GM19351 (cell line): Measurements from ENCODE around the gene CRYBG2.
"Not testable (repeated sequence)": the region's sequence is repeated elsewhere in the genome, so short reads cannot be mapped to it uniquely, and the experiment has no call there.

Experiments
- ATAC-seq: cut with Tn5 transposase; IDR thresholded peaks from one replicate; pipeline ENCODE4 v1.9.1; 2021; ENCODE audit warnings: mild to moderate bottlenecking, moderate library complexity; ENCODE audit not compliant: unreplicated experiment

CRYBG2 gene

DNA sequence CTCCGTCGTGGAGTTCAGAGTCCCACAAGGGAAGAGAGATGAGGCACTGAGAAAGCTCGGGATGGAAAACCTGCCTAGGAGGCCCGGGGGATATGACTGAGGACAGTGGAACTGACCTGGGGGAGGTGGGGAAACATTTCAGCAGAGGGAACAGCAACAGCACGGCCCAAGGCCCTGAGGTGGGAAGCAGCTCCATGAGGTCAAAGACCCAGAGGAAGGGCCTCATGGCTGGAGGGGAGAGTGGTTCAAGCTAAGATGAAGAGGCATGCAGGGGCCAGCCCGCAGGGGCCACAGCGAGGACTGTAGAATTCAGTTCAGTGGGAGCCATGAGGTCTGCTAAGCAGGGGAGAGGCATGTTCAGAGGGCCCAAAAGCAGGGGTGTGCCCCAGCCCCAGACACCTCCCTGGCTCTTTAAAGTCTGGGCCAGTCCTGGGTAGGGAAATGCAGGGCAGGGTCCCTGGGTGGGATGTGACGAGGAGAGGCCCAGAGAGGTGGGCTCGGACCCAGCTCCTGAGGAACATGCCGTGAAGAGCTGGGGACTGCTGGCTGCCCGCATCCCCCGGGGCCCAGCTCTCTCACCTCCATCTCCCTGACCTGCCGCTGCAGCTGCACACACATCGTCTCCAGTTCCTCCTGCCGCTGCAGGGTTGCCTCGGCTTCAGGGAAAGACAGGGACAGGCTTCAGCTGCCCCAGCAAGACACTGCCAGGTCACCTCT is 57.4 kb downstream of the CRYBG2 start:
- ATAC-seq, result no peak

DNA sequence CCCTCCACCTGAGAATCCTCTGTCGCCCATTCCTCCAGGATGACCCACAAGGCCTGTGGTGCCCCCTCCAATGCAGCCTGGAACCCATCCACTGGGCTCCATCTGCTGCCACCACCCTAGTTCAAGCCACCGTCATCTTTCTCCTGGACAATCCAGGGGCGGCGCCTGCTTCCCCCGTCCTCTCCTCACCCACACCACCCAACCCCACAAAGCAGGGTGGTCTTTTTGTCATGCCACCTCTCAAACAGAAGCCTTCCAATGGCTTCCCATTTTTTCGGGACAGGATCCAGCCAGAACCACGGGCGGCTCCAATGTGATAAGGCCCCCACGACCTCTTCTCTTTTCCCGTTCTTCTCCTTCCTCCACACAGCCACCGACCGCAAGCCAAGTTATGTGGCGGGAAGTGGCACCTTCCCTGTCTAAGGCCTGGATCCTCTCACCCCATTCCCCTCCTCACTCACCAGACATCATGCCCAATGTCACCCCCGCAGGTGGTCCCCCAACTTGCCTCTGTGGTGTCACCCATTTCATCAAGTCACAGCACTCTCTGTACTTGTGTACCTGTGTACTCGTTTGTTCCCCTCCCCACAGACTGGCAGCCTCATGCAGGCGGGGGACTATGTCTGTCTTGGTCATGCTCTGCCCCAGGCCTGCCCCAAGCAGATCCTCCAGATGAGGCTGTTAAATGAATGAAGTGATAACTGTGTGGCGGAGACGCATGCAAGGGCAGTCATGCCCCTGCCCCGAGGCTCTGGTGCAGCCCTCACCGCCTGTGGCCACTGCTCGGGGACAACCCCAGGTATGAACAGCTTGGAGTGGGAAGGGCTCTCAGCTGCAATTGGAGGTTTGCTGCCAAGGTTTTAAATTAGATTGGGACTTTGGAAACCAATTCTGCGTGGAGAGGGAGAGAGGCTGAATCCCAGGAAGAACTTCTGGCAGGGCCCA is 58.5 kb downstream of the CRYBG2 start:
- no peak for ATAC-seq

DNA sequence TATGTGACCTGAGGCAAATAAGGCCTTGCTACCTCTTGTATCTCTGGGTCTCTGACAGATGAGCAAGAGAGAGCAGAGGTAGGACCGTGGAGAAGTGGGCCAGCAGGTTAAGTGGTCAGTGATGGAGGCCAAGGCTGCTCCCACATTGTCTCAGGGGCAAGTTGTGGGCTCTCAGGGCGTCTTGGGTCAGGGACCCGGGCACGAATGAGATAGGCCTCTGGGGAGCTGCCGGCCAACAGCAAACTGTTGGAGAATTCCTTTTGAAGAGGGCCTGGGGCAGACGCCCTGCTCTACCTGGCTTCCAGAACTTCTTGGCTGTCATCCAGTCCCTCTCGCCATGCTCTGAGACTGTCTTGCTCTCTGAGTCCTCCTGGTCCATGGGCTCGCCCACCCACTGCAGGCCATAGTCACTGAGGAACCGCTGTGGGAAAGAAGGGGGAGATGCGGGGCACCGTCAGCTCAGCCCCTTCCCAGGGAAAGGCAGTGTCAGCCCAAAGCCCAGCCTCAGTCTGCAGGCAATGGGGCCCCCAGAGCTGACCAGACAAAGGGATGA is 59.9 kb downstream of the CRYBG2 start:
- no peak for ATAC-seq

DNA sequence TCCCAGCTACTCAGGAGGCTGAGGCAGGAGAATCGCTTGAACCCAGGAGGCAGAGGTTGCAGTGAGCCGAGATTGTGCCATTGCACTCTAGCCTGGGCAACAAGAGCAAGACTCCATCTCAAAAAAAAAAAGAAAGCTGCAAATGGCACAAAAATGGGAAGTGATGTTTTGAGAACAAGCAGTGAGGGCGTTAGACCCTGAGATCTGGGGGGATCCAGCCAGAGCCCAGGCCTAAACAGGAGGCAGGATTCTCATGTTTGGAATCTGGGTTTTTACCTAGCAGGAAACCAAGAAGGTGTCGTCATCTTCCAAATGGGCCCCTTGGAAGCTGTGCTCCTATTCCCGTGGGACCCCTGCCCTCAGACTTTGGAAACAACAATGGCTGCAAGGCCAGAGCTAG is 61.2 kb downstream of the CRYBG2 start:
- ATAC-seq, result not testable (repeated sequence)

DNA sequence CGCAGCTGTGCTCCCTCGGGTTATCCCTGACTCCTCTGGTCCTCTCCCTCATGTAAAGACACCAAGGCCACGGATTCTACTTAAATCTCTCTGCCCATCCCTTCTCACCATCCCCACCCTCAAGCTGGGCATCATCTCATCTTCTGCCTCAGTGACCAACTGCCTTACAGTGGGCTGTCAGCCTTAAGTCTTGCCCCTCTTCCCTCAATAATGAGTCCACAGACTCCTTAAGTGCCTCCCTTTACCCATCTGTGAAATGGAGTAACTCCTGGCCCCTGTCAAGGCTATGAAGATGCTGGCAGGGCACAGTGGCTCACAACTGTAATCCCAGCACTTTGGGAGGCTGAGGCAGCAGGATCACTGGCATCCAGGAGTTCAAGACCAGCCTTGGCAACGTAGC is 62.0 kb downstream of the CRYBG2 start:
- ATAC-seq, result no peak

DNA sequence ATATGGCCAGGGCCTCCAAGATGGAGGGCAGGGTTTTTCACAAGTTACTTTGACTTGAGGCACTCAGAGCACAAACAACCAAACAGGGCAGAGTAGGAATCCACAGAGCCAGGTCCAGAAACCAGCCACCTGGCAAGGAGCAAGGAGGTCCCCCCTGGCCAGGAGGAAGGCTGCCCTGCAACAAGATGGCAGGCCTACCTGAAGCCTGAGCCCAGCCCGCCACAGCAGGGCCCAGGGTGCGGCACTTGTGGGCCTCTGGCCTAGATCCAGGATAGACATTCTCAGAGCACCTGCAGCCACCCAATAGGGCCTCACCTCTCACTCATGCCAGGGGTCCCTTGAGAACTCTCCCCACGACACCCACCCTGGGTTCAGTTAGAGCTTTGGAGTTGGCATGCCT is 62.5 kb downstream of the CRYBG2 start:
- no peak for ATAC-seq

DNA sequence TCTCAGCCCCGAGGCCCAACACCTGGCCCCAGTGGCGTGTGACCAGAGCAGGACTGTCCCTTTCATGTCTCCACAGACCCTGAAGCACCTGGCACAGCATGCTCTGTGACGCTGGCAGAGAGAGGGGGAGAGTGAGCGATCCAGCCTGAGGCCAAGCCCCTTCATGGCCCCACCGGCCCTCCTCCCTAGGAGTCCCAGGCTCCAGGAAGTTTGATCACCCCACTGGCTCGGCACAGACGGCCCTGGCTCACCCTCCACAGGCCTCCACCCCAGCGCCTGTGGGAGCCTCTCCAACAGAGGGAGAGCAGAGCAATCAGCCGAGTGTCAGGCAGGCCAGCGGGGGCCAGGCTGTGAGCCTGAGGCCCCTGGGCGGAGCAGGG is 63.1 kb downstream of the CRYBG2 start:
- ATAC-seq, result no peak

DNA sequence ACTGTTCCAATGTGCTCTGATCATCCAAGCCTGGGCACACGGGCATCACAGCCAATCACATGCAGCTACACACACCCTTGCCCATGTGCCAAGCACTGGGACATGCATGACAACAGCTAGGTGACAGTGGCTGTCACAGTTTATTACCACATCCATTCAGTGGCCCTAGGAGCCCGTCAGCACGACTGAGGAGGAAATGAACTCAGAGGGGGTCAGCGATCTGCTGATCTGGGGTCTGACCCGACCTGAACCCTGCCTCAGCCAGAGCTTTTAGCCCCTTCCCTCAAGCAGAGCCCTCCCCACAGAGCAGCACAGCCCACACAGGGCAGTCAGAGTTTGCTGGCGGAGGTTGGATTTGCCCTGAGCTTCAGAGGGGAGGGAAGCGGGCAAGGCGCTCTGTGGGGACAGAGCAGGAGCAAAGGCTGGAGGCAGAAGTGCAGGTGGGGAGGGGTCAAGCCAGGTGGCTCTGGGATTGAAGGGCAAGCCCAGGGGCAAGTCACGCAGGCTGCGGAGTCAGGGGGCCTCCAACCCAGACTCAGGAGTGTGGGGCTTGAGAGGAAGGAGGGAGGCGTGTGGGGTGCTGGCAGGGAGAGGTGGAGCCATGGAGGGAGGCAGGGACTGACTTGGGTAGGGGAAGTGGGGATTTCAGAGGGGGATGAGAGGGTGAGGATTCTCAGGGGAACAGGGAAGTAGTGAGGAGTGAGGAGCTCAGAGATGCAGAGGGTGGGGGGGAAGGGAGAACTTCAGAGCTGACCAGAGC is 63.6 kb downstream of the CRYBG2 start:
- ATAC-seq, result no peak

DNA sequence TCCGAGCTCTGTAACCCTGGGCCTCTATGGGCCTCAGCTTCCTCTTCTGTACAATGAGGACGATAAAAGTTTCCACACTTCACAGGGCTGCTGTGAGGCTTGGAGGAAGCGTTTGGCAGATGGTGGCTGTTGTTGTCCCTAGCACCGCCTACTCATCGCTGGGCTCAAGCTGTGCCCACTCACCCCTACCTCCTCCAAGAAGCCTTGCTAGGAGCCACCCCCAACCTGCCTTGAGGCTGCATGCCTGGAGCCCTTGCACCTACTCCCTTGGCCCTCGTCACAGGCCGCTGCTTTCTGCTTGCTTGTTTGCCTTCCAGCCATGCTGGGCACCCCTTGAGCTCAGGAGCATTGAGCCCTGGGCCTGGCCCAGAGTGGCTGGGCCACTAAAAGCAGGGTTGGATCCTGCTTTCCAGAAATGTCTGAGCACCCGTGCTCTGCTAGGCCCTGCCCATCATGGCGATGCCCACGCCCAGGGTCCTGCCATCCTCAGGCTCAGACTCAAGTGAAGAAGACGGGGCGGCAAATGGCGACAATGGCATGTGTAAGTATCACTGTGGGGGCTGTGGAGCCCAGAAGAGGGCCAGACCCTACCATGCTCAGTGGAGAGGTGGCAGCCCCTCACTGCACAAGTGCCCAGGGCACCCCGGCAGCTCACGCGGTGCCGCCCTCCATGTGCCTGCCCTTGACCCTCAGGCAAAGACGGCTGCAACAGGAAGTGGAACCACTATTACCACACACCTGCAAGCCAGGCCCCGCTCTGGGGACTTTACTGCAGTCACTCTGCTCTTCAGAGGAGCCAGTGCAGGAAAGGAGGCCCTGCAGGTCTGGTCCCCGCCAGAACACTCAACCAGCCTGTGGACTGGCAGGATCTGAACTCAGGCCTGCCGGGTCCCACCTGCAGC is 64.5 kb downstream of the CRYBG2 start:
- peak; percentile 42 for ATAC-seq

DNA sequence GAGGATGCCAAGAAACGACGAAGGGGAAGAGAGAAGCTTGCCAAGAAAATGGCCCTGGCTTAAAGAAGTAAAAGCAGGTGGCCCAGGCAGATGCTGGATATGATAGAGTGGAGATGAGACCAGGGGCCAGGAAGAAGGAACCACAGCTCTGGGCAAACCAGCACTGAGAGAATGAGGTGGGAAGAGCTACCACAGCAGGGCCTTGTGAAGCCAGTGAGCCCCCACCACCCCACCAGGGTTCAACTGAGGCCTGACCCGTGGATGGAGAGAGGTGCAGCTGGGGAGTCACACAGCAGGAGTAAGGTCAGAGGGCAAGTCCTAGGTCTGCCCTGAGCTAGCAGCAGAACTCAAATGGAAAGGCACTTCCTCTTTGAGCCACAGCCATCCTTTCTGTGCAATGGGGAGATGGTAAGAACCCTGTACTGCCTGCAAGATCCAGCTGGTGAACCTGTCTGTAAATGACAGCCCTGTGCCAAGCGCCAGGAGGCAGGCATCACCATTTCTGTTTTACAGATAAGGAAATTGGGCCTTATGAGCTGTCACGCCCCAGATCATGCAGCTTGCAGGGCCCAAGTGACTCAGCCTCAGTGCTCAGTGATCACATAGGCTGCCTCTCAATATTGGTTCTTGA is 65.5 kb downstream of the CRYBG2 start:
- ATAC-seq, result no peak

DNA sequence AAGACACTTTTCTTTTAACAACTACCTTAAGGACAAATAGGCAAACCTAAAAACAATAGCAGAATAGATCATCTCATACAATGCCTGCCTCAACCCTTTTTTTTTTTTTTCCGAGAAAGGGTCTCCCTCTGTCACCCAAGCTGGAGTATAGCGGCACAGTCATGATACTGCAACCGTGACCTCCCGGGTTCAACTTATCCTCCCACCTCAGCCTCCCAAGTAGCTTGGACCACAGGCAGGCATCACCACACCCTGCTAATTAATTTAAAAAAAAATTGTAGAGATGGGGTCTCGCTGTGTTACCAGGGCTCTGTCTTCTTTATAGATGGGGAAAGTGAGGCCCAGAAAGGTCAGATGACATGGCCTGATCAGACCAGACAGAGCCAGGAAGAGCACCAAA is 66.1 kb downstream of the CRYBG2 start:
- no peak for ATAC-seq

DNA sequence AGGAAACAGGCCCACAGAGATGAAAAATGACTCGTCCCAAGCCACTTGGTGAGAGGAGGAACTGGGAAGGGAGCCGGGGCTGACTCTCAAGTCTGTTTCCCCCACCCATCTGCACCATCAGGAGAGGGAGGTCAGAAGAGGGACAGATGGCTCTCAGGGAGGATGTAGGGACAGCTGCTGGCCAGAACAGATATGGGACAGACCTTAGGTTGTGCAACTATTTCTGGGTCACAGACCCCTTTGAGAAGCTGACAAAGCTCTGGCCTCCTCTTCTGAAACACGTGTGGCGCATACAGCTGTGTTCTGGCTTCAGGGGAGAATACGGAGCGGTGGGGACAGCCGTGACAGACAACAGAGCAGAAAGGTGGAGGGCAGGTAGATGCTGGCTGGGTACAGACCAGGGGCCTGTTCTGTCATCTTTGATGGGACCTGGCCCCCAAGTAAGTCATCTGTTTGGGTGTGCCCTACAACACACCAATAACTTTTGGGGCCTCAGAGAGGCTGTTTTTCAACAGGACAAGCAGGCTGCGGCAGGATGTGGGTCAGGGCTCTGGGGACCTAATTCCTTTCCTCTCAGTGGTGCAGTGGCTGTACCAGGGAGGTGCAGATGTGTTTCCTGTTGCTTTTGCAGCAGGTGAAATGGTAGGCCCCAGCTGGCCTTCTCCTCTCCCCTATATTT is 66.8 kb downstream of the CRYBG2 start:
- peak; percentile 38 for ATAC-seq

DNA sequence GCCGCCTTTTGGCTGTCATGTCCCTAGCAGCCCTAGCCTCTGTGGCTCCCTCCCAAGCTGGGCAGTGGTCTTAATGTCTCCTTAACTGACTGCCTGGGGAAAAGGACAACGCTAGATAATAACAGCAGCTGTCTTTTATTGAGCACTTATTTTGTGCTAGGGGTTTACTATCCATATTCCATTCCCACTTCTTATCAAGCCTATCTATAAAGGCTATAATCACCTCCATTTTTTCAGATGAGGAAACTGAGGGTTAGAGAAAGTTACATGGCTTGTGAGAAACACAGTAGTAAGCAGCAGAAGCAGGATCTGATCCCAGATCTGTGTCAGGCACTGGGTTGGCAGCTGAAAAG is 67.9 kb downstream of the CRYBG2 start:
- no peak for ATAC-seq

DNA sequence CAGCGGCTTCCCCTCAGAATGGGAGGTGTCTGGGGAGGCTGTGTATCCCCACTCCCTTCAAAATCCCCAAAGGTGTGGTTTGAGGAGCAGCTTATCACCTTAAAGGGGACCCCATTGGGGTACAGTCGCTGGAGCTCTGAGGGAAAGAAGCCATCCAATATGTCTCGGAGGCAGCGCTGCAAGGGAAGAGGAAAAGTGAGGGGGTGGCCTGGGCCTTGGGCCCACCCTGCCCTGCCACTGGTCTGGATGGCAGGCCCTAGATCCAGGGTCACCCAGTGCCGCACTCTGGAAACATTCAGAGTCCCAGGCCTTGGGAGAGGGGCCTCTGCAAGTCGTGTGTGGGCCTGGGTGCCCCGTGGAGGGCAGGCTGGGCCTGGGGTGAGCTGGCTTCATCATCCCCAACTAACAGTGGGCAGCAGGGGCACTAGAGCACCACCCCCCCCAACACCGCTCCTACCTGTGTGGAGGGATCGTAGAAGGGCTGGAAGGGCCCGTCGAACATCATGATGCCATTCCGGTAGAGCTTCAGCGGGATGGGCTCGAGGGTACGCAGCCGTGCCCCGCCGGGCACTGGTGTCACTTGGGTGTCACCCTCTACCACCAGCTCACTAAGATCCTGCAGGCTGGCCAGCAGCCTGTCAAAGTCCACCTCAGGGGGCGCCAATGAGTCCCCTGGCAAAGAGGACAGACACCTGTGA is 68.4 kb downstream of the CRYBG2 start:
- no peak for ATAC-seq

DNA sequence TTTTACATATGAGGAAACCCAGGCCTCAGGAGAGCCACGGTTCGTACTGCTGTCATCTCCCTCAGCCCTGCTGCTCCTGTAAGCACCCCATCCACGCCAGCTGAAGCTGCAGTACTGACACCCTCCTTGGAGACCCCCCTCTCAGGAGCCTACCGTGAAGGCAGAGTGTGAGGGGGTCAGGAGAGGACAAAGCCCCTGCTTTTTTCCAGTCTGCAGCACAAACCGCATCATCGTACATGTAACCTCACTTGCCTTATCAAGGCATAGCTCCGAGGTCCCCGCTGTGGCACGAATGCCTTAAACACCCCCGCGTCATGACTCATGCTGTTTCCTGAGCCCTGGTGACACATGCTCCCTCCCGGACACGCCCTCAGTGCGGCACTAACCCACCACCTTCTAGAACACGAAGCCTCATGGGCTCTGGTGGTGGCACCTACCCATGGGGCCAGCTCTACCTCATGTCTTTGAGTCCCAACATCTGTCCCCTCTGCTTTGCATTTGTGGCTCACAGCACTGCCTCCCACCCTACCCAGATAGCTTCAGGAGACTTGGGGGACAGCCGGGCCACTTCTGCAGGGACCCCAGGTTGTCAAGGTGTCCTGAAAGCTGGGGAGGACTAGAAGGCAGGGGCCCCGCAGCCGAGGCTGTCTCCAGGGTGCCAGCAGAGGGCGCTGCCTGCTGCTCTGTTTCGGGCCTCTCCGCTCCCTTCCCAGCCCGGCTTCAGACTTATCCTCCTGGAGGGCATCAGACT is 69.2 kb downstream of the CRYBG2 start:
- ATAC-seq, result peak; percentile 26

DNA sequence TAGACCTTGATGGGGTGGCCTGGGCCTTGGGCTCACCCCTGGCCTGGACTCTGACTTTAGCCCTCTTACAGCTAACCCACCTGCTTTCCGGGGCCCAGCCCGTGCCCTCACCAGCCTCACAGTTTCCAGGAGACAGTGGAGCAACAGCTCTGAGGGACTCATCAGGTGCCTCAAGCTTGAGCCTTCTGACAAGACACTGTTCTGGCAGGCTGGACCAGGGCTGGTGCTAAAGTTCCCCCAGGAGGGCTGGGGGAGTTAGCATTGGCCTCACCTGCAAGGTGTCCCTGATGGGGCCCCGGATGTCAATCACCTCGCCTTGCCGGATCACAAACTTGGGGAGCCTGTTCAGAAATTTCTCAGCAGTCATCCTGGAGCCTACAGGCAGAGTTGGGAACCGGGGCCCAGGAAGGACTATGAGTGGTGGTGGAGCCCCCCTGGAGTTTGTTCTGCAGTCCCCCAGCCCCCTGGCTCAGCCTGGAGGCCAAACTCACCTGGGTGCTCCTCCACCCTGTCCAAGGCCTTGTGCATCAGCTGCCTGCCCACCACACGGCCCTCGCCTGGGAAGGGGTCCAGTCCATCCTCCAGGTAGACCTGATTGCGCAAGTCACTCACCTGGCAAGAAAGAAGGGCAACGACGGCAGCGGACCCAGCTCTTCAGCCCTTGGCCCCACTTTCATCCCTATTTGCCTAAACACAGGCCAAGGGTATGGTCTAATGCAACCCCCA is 69.9 kb downstream of the CRYBG2 start:
- ATAC-seq, result no peak

DNA sequence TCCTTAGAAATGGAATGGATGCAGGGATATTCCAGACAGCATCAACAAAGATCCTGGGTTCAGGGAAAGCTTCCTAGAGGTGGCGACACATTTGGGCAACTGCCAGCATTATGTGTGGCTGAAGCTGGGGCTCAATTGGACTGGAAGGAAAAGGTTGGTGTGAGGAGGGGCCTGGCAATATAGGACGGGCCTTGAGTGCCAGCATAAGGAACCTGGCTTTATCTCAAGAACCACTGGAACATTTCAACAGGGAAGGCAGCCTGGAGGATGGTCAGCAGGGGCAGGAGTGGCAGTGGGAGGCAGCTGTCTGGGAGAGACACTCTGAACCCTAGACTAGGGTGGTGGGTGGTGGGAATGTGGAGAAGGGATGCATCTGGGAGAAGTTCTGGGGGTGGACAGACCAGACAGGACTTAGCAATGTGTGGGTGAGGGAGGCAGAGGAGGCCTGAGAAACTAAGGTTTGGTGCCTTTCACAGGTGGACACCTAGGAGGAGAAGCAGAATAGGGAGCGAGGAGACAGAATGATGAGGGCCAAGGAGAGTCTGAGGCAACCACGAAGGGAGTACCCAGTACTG is 70.6 kb downstream of the CRYBG2 start:
- no peak for ATAC-seq
